Activated naive CD8-positive, alpha-beta T cell (primary cell): ENCODE results near the gene NOL4L.

Source experiments
- H3K27ac Mint-ChIP-seq: one replicate; pipeline ENCODE4 v1.8.0; 2021; ENCODE audit warnings: mixed read lengths
- H3K27me3 Mint-ChIP-seq: one replicate; pipeline ENCODE4 v1.8.0; 2021; ENCODE audit warnings: mixed read lengths
- H3K36me3 Mint-ChIP-seq: one replicate; pipeline ENCODE4 v1.8.0; 2021; ENCODE audit warnings: mixed read lengths
- H3K4me1 Mint-ChIP-seq: one replicate; pipeline ENCODE4 v1.8.0; 2021; ENCODE audit warnings: low read depth, mixed read lengths
- H3K4me3 Mint-ChIP-seq: one replicate; pipeline ENCODE4 v1.8.0; 2021; ENCODE audit warnings: mild to moderate bottlenecking, mixed read lengths
- H3K9me3 Mint-ChIP-seq: one replicate; pipeline ENCODE4 v1.8.0; 2021; ENCODE audit warnings: low read depth, mixed read lengths

NOL4L gene

GRCh38 chr20:32567384-32568178 is 17.6 kb downstream of the NOL4L start:
- Mint-ChIP-seq H3K4me1 (peaks cover 39% of the 10 kb centered on the region), H3K4me3 (no peak overlapping the region), H3K9me3 (no peaks in the 10 kb centered on the region), H3K27me3 (no peaks in the 10 kb centered on the region), H3K36me3 (no peaks in the 10 kb centered on the region), H3K27ac (no peak overlapping the region)

- H3K9me3 Mint-ChIP-seq = no peaks in the 10 kb centered on the region
- peaks cover 37% of the 10 kb centered on the region for H3K4me1 Mint-ChIP-seq
- H3K4me3 Mint-ChIP-seq = no peak overlapping the region
- no peaks in the 10 kb centered on the region for H3K36me3 Mint-ChIP-seq
- H3K27ac Mint-ChIP-seq = no peak overlapping the region
- H3K27me3 Mint-ChIP-seq = no peaks in the 10 kb centered on the region
Measured at GRCh38 chr20:32566379-32567374, 18.5 kb downstream of the NOL4L start.

DNA sequence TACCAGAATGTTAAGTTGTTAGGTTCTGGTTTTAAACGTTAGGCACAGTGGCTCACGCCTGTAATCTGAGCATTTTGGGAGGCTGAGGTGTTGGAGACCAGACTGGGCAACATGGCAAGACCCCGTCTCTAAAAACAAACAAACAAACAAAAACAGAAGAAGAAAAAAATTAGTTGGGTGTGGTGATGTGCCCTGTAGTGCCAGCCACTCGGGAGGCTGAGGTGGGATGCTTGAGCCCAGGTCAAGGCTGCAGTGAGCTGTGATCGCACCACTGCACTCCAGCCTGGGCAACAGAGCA is 19.4 kb downstream of the NOL4L start:
- Mint-ChIP-seq H3K9me3 (no peaks in the 10 kb centered on the region), H3K4me1 (peaks cover 40% of the 10 kb centered on the region), H3K27ac (peak overlapping the region; percentile 66), H3K4me3 (no peak overlapping the region), H3K36me3 (no peaks in the 10 kb centered on the region), H3K27me3 (no peaks in the 10 kb centered on the region)

- Mint-ChIP-seq H3K27me3 (no peaks in the 10 kb centered on the region), H3K4me1 (peaks cover 43% of the 10 kb centered on the region), H3K36me3 (no peaks in the 10 kb centered on the region), H3K4me3 (no peak overlapping the region), H3K27ac (peak overlapping the region; percentile 66), H3K9me3 (no peaks in the 10 kb centered on the region)
Measured at GRCh38 chr20:32564921-32565734, 20.0 kb downstream of the NOL4L start.

DNA sequence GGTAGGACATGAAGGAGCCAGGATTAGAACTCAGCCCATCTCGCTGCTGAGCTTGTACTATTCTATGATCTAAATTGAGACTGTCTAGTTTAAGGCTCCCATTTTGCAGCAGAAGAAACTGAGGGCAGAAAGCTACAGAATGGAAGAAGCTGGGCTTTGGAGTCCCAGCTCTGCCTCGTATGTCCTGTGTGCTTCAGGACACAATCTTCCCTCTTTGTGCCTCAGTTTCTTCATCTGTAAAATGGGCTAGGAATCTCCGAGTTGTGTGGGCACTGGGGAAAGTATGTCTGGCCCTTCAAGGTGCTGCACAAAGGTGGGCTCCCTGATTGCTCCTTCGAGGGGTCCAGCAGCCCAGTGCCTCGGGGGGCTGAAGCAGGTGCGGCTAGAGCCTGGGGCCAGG is 20.7 kb downstream of the NOL4L start:
- Mint-ChIP-seq H3K4me3 (no peak overlapping the region), H3K27ac (no peak overlapping the region), H3K9me3 (no peaks in the 10 kb centered on the region), H3K27me3 (no peaks in the 10 kb centered on the region), H3K4me1 (peaks cover 39% of the 10 kb centered on the region), H3K36me3 (no peaks in the 10 kb centered on the region)

- H3K36me3 Mint-ChIP-seq = no peaks in the 10 kb centered on the region
- no peaks in the 10 kb centered on the region for H3K27me3 Mint-ChIP-seq
- peaks cover 39% of the 10 kb centered on the region for H3K4me1 Mint-ChIP-seq
- no peak overlapping the region for H3K27ac Mint-ChIP-seq
- H3K9me3 Mint-ChIP-seq = no peaks in the 10 kb centered on the region
- no peak overlapping the region for H3K4me3 Mint-ChIP-seq
Measured at GRCh38 chr20:32563311-32564272, 21.5 kb downstream of the NOL4L start.

- Mint-ChIP-seq H3K9me3 (no peaks in the 10 kb centered on the region), H3K4me3 (peak overlapping the region; percentile 40), H3K27ac (peak overlapping the region; percentile 80), H3K36me3 (no peaks in the 10 kb centered on the region), H3K4me1 (peaks cover 41% of the 10 kb centered on the region), H3K27me3 (no peaks in the 10 kb centered on the region)
Measured at GRCh38 chr20:32562495-32562911, 22.6 kb downstream of the NOL4L start.

- Mint-ChIP-seq H3K27ac (peak overlapping the region; percentile 66), H3K4me3 (peak overlapping the region; percentile 40), H3K9me3 (no peaks in the 10 kb centered on the region), H3K4me1 (peaks cover 50% of the 10 kb centered on the region), H3K36me3 (no peaks in the 10 kb centered on the region), H3K27me3 (no peaks in the 10 kb centered on the region)
Measured at GRCh38 chr20:32560989-32561830, 23.9 kb downstream of the NOL4L start.

GRCh38 chr20:32560482-32560988 is 24.6 kb downstream of the NOL4L start:
- Mint-ChIP-seq H3K4me3 (peak overlapping the region; percentile 60), H3K27me3 (no peaks in the 10 kb centered on the region), H3K4me1 (peaks cover 54% of the 10 kb centered on the region), H3K36me3 (no peaks in the 10 kb centered on the region), H3K27ac (peak overlapping the region; percentile 84), H3K9me3 (no peaks in the 10 kb centered on the region)

GRCh38 chr20:32559753-32560380 is 25.3 kb downstream of the NOL4L start:
- H3K36me3 Mint-ChIP-seq = no peaks in the 10 kb centered on the region
- H3K4me3 Mint-ChIP-seq = no peak overlapping the region
- H3K27me3 Mint-ChIP-seq = no peaks in the 10 kb centered on the region
- peak overlapping the region; percentile 84 for H3K27ac Mint-ChIP-seq
- H3K4me1 Mint-ChIP-seq = peaks cover 60% of the 10 kb centered on the region
- H3K9me3 Mint-ChIP-seq = no peaks in the 10 kb centered on the region

GRCh38 chr20:32559205-32559752 is 25.9 kb downstream of the NOL4L start:
- H3K4me1 Mint-ChIP-seq = peaks cover 64% of the 10 kb centered on the region
- H3K27ac Mint-ChIP-seq = peak overlapping the region; percentile 81
- no peaks in the 10 kb centered on the region for H3K9me3 Mint-ChIP-seq
- H3K4me3 Mint-ChIP-seq = no peak overlapping the region
- H3K36me3 Mint-ChIP-seq = no peaks in the 10 kb centered on the region
- no peaks in the 10 kb centered on the region for H3K27me3 Mint-ChIP-seq

- H3K4me3 Mint-ChIP-seq = no peak overlapping the region
- H3K9me3 Mint-ChIP-seq = no peaks in the 10 kb centered on the region
- H3K27ac Mint-ChIP-seq = peak overlapping the region; percentile 81
- H3K36me3 Mint-ChIP-seq = no peaks in the 10 kb centered on the region
- H3K4me1 Mint-ChIP-seq = peaks cover 70% of the 10 kb centered on the region
- H3K27me3 Mint-ChIP-seq = no peaks in the 10 kb centered on the region
Measured at GRCh38 chr20:32558526-32558925, 26.6 kb downstream of the NOL4L start.
